Neural cell (in vitro differentiated cells): ENCODE results near the gene CRIM1.

ENCODE experiments used
- POLR2AphosphoS5 ChIP-seq: IDR thresholded peaks from 2 replicates; pipeline ENCODE4 v1.6.1; 2012
- TF ChIP-seq, protein P1 (sequence below): fragments of 450-650 bp; IDR thresholded peaks from 2 replicates; pipeline ENCODE4 v1.5.1; 2014; ENCODE audit warnings: antibody characterized with exemption, mild to moderate bottlenecking, moderate library complexity; ENCODE audit not compliant: poor library complexity, severe bottlenecking
- TF ChIP-seq, protein P2 (sequence below): IDR thresholded peaks from 2 replicates; pipeline ENCODE4 v1.6.1; 2012; ENCODE audit warnings: borderline replicate concordance

DNA sequence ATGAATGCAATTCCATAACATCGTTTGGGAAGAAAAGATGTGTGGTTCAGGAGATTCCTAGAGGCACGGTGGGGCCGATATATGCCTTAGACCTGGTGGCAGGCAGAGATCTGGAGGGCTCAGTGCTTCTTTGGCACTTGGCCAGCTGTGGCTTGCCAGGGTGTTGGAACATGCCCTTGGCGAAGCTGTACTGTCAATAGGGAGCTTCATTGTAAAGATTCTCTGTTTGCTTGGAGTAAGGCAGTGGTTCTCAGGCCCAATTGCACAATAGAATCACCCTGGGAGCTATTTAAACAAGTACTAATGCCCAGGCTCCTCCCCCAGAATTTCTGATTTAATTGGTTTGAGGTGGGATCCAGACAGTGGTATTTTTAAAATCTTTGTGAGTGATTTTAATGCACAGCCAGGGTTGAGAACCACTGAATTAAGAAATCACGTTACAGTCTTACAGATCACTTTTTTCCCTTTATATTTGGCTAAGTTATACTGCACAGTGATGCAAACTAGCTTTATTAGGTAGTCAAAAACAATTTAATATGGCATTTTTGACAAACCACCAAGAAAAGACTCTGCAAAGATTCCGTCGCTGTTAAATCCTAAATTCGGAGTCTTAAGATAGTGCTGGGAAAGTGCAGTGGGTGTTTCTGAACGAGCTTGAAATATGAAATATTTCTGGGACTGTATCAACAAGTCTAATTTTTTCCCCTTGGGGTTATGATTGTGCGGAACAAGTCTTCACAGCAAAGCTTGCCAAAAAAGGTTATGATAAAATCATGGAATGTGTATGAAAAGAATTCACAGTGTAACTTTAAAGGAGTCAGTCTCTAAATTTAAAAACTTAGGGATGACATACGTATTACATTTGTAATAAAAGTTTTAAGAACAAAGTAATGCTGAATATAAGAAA lies 78.0 kb downstream of the CRIM1 start:
- no peak for TF ChIP-seq POLR2AphosphoS5
- TF ChIP-seq, protein P1, sequence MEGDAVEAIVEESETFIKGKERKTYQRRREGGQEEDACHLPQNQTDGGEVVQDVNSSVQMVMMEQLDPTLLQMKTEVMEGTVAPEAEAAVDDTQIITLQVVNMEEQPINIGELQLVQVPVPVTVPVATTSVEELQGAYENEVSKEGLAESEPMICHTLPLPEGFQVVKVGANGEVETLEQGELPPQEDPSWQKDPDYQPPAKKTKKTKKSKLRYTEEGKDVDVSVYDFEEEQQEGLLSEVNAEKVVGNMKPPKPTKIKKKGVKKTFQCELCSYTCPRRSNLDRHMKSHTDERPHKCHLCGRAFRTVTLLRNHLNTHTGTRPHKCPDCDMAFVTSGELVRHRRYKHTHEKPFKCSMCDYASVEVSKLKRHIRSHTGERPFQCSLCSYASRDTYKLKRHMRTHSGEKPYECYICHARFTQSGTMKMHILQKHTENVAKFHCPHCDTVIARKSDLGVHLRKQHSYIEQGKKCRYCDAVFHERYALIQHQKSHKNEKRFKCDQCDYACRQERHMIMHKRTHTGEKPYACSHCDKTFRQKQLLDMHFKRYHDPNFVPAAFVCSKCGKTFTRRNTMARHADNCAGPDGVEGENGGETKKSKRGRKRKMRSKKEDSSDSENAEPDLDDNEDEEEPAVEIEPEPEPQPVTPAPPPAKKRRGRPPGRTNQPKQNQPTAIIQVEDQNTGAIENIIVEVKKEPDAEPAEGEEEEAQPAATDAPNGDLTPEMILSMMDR = no peak
- TF ChIP-seq, protein P2, sequence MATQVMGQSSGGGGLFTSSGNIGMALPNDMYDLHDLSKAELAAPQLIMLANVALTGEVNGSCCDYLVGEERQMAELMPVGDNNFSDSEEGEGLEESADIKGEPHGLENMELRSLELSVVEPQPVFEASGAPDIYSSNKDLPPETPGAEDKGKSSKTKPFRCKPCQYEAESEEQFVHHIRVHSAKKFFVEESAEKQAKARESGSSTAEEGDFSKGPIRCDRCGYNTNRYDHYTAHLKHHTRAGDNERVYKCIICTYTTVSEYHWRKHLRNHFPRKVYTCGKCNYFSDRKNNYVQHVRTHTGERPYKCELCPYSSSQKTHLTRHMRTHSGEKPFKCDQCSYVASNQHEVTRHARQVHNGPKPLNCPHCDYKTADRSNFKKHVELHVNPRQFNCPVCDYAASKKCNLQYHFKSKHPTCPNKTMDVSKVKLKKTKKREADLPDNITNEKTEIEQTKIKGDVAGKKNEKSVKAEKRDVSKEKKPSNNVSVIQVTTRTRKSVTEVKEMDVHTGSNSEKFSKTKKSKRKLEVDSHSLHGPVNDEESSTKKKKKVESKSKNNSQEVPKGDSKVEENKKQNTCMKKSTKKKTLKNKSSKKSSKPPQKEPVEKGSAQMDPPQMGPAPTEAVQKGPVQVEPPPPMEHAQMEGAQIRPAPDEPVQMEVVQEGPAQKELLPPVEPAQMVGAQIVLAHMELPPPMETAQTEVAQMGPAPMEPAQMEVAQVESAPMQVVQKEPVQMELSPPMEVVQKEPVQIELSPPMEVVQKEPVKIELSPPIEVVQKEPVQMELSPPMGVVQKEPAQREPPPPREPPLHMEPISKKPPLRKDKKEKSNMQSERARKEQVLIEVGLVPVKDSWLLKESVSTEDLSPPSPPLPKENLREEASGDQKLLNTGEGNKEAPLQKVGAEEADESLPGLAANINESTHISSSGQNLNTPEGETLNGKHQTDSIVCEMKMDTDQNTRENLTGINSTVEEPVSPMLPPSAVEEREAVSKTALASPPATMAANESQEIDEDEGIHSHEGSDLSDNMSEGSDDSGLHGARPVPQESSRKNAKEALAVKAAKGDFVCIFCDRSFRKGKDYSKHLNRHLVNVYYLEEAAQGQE = no peak
